IPS-NIHi7 (cell line): ENCODE results near the gene OGT.
"Not testable (repeated sequence)": the region's sequence is repeated elsewhere in the genome, so short reads cannot be mapped to it uniquely, and the experiment has no call there.

ENCODE experiments used
- DNase-seq: peaks from one replicate; pipeline ENCODE4 v3.0.0; 2012; ENCODE audit warnings: mixed read lengths; ENCODE audit errors: extremely low spot score

OGT gene

GRCh38 chrX:71540801-71541200, 7.9 kb downstream of the OGT start:
- DNase-seq: no peak

GRCh38 chrX:71541210-71542022, 8.5 kb downstream of the OGT start:
- DNase-seq: no peak

GRCh38 chrX:71542411-71542810, 9.5 kb downstream of the OGT start:
- no peak for DNase-seq

GRCh38 chrX:71542825-71543224, 9.9 kb downstream of the OGT start:
- no peak for DNase-seq

- no peak for DNase-seq
These were observed 10.4 kb downstream of the OGT start for GRCh38 chrX:71543316-71543715.

- no peak for DNase-seq
These were observed 12.5 kb downstream of the OGT start for GRCh38 chrX:71545364-71545763.

GRCh38 chrX:71546879-71547278, 14.0 kb downstream of the OGT start:
- no peak for DNase-seq

GRCh38 chrX:71547339-71547738, 14.4 kb downstream of the OGT start:
- DNase-seq: peak; percentile 11

- no peak for DNase-seq
These were observed 17.1 kb downstream of the OGT start for GRCh38 chrX:71549986-71550385.

- no peak for DNase-seq
These were observed 17.7 kb downstream of the OGT start for GRCh38 chrX:71550578-71550977.

- no peak for DNase-seq
These were observed 23.1 kb downstream of the OGT start for GRCh38 chrX:71556036-71556435.

GRCh38 chrX:71558920-71559319, 26.0 kb downstream of the OGT start:
- no peak for DNase-seq

GRCh38 chrX:71559773-71560172, 26.9 kb downstream of the OGT start:
- DNase-seq: not testable (repeated sequence)

GRCh38 chrX:71563921-71564320, 31.0 kb downstream of the OGT start:
- no peak for DNase-seq

GRCh38 chrX:71565474-71566041, 32.7 kb downstream of the OGT start:
- no peak for DNase-seq

GRCh38 chrX:71571390-71571789, 38.5 kb downstream of the OGT start:
- DNase-seq: not testable (repeated sequence)

- DNase-seq: no peak
These were observed 40.7 kb downstream of the OGT start for GRCh38 chrX:71573590-71573989.

GRCh38 chrX:71577682-71578081, 44.8 kb downstream of the OGT start:
- DNase-seq: no peak

- DNase-seq: no peak
These were observed 45.6 kb downstream of the OGT start, which contains the start of gene GCNA for GRCh38 chrX:71578253-71579135. TSS of gene GCNA (plus strand) at chrX:71578437. CDS start at chrX:71580822, 2,385 bp downstream.

- peak; percentile 37 for DNase-seq
These were observed 46.5 kb downstream of the OGT start for GRCh38 chrX:71579136-71579989.

GRCh38 chrX:71579990-71580380, 47.1 kb downstream of the OGT start:
- no peak for DNase-seq
